ENCODE results near the gene GALNT9. TPM values are rescaled to one million over a fixed set of nuclear protein-coding genes. Genes with fewer than 3 reads are reported as not detected.
A peak's percentile ranks its signal among the peaks of the same experiment; 100 is the strongest.
"Not testable (repeated sequence)": the region's sequence is repeated elsewhere in the genome, so short reads cannot be mapped to it uniquely, and the experiment has no call there.

GALNT9 gene
- polyA plus RNA-seq, 1 donor: 7.3 TPM

DNA sequence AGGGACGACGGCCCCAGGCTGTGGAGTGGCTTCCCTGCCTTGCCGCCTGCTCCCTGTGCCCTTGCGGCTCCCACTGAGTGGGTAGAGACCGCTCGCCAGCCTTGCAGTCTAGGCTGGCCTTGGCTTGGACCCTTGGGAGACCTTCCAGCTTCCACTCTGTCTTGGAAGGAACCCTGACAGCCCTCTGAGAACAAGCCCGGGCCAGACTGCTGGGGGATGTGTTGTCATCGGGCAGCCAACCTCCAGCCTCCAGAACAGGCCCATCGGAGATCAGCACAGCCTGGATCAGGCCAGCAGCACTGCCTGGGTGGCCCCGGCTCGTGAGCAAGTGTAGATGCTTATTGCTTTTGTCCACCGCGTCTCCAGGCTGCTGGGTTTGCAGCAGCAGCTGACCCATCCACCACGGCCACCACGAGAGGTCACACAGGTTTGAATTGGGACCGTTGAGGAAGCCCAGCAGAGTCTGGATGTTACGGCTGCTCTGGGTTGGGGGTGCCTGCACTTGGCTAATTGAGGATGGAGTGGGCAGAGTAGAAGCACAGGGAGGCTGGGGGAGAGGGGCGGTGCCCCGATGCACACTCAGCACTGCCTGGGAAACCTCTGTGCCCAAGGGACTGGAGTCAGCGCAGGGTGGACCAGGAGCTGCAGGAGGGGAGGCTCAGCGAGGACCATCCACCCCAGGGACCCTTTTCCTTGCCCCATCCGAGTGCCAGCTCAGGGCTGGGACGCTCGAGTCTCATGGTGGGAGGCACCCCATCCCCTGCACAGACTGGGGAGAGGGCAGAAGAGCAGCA, 129.7 kb downstream of the GALNT9 start:
- no peak for DNase-seq

DNA sequence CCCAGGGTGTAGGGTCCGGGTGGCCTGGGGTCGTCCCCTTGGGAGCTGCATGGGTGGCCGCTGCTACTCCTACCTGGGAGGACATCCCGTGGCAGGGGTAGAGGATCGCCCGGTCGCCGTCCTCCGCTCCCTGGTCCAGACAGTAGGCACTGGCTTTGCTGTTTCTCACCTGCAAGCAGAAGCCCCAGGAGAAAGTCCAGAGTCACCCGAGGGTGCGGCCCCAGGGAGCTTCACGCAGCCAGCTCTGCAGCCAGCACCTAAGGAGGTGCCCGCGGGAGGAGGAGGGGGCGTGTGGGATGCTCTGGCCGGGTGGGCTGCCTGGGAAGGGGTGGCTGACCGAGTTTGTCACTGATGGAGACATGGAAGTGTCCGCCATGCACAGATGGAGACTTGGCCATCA, 130.3 kb downstream of the GALNT9 start:
- DNase-seq: no peak

DNA sequence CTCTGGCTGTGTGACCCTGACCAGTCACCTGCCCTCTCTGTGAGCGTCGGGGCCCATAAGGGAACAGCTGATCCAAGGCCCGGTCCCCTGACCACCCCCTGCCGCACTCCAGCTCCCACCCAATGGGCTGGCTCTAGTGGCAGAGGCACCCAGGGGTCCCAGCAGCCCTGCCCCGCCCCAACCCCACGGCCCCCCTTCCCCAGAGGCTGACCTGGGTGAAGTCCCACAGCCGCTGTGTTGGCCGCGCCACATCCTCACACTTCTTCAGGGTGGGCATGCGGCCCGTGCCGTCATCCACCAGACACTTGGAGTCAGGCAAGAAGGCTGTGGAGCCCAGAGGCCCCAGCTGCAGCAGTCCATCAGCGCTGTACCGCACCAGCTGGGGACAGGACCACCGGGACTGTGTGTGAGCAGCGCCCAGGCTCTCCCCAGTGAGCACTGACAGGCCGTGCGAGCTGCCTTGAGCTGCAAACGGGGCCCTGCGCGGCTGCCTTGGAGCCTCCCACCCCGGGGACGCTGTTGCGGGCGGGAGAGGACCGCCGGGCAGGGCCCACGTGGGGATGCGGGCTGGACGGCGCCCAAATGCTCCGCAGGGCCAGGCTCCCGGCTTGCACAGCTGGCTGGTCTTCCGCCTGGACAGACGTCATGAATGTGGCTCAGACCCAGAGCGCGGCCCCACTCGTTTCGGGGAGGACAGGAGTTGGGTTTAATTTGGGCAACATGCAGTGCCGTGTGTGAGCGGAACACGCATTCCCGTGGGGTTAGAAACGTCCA, 131.6 kb downstream of the GALNT9 start:
- no peak for DNase-seq

DNA sequence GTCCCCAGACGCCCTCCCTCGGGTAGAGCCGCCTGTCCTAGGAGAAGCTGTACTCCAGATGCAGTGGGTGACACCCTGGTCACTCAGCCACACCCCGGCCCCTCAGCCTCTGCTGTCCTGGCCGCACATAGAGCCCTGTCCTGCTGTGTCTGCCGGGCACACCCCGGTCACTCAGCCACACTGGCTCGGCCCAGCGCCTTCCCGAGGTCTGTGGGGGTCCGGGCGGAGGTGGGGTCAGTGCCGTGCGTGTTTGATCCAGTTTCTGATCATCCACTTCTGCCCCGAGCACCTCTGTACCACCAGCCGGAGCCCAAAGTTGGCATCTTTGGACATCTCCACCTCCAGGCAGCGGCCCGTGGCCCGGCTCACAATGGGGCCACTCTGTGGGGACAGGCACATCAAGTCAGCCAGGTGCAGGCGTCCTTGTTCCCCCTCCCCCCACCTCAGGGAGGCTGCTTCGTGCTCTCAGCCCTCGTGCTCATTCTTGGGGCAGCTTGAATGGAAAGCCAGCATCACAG, 132.5 kb downstream of the GALNT9 start:
- DNase-seq: no peak

DNA sequence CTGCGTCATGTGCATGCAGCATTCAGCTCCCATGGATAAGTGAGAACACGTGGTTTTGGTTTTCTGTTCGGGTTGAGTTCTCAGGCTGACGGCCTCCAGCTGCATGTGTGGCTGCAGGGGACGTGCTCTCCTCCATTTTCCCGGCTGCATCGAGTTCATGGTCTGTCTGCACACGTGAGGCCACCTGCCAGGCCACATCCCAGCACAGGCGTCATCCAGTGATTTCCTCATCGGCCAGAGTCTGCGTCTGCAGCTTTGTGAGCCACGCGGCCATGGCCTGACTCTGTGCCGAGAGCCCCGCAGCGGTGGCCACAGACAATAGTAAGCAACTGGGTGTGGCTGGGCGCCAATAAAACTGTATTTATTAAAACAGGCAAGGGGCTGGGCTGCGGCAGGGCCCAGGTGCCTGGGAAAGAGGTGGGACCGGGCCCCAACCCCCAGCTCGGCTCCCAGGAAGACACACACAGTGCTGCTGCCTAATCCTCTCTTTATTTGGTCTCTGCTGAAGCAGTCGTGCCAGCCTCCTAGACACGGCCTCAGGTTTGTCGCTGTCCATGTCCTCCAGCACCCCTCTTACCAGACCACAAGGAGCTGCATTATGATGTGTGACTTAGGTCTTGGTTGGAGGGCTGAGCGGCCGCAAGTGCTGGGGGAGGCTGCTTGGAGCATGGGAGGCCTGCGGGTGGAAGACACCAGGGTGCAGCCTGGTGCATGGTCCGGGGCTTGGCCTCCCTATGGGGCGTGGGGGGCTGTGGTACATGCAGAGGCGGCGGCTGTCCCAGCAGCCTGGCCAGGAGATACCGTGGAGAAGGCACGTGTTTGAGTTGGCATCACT, 133.1 kb downstream of the GALNT9 start:
- no peak for DNase-seq

DNA sequence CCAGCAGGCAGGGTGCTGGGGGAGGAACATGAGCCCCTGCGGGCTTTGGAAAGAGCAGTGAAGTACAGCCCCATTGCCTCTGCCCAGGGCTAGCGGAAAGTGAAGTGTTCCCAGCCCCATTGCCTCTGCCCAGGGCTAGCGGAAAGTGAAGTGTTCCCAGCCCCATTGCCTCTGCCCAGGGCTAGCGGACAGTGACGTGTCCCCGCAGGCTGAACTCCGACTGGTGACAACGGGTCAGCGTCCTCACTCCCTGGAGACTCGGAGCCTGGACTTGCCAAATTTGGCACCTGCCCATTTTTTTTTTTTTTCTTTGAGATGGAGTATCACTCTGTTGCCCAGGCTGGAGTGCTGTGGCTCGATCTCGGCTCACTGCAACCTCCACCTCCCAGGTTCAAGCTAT, 134.1 kb downstream of the GALNT9 start:
- DNase-seq: not testable (repeated sequence)

DNA sequence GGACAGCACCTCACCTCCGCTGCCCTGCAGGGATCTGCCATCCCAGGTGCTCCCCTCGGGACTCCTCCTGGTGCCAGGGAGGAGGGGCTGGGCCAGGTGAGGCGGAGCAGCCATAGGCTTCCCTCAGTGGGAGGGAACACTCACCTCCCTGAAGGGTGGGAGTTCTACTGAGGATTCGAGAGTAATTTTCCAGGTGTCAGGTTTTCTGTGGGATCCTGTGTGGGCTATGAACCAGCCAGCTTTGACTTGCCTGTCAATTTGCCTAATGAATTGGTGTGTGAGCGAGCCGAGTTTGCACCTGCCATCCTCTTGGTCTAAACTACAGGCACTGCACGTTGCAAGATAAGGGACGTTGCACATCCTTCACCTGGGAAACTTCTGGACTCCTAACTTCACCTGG, 134.8 kb downstream of the GALNT9 start:
- DNase-seq: no peak

DNA sequence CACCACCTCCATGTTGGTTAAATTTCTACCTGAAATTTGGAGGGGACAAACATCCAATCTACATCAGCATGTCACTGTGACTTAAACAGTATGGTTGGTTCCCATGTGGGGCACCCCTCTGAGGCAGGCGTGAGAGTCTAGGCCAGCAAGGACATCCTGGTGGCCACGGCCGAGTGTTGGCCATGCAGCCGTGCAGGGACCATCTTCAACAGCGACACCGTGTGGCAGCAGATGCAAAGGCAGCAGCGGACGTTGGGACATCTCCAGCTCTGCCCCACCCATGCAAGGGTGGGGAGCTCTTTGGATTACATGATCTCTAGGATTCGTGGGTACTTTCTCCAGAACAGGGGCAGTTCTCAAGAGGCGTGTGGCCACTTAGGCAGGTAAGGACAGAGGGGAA, 135.3 kb downstream of the GALNT9 start:
- DNase-seq: no peak

DNA sequence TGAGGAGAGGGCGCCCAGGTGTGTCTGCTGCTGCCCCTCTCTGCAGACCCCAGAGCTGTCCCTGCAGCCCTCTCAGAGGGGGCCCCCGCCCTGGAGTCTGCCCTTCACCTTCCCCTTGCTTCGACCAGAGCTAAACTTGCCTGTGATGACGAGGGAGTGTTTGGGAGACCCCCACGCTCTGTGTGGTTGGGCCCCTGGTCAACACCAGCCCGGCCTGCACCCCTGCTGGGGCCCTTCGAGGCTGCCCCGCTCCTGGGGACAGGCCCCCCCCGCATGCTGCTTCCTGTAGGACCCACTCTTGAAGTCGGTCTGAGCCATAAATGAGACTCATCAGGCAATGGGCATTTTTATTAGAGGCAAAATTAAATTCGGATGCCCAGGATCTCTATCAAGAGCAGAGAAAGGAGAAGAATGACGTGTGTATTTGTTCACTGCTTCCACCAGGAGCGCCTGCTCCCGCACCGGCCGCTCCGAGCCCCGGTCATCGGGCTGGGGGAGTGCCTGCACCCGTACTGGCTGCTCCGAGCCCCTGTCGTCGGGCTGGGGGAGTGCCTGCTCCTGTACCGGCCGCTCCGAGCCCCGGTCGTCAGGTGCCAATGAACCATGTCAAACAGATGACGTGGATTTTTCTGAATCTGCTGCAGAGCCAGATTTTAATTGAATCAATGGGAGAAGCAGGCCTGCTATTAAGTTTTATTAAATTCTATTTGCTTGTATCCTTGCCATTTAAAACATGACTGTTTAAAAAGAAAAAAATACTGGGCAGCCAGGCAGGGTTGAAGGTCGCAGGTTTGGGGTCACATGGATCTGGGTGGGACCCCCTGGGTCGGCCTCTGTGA, 137.5 kb downstream of the GALNT9 start:
- DNase-seq: no peak

DNA sequence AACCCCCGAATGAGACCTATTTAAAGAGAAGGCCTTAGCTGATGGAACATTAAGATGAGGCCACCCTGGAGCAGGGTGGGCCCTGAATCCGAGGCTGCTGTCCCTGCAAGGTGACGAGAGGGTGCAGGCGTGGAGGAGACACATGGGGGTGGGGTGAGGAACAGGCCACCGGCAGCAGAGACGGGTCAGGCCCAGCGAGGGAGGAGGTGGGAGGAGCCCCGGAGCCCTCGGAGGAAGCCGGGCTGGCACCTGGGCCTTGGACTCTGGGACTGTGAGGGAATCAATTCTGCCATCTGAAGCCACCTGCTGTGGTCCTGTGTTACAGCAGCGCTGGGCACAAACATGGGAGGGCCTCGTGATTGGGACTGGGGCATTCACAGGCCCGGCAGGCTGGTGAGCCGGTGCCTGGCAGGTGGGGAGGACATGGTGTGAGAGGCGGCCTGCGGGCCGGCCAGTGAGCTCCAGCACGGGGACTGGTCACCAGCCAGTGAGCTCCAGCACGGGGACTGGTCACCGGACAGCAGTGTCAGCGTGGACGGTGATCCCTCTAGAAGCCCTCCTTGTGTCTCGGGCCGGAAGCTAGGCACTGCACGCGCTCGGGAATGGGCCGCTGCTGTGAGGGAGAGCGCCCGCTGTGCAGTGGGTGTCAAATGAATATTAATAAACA, 138.4 kb downstream of the GALNT9 start:
- DNase-seq: no peak

DNA sequence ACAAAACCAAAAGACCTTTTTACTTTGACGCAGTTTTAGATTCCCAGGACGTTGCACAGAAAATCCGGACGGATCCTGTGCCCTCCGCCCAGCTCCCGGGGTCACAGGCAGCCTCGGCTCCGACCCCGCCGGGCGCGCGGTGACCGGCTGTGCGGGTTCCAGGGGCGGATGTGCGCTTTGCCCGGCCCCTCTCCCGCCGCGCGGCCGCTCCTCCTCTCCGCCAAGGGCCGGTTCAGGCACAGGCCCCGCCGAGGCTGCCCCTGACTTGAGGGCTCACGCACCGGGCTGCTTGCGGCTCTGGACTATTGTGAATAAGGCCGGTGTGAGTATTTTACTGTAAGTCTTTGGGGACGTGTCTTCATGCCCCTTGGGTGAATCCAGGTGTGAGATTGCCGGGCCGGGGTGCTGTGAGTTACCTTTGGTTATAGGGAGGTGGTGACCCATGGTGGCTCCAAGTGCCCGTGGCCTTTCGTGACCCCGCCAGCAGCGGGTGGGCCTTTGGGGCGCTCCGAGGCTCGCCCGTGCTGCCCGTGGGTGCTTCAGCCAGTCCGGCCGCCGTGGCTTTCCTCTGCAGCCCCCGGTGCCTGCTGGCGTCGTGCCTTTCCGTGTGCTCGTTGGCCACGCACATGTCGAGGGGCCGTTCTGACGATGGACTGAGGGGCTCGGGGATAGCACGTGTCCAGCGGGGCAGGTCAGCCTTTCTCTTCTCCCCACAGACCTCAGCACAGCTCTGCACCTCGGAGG, 139.2 kb downstream of the GALNT9 start:
- DNase-seq: no peak

DNA sequence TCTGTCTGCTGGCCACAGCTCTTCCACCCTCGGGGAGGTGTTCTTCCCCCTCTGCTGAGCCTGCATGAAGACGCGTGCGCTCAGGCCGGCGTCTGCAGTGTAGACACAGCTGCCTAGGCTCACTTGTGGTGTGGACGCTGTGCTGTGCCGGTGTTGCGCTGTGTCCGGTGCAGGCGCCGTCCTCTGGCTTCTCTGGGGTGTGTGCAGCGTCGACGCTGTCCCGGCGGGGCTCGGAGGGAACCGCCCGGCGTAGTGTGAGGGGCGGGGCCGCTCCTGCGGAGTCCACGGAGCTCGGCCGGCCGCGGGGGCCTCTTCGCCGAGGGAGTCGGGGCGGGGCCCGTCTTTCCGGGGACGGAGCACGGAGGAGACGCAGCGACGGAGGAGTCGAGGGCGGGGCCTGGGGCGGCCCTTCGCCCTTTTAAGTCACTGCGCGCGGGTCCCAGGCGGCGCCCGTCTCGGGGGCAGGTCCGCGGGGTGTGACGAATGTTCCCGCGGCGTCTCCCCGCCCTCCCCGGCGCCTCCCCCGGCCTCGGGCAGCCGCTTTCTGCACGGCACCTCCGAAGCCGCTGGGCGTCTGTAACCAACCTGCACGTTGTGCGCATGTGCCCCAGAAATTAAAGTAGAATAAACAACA, 139.9 kb downstream of the GALNT9 start:
- DNase-seq: peak; percentile 70

DNA sequence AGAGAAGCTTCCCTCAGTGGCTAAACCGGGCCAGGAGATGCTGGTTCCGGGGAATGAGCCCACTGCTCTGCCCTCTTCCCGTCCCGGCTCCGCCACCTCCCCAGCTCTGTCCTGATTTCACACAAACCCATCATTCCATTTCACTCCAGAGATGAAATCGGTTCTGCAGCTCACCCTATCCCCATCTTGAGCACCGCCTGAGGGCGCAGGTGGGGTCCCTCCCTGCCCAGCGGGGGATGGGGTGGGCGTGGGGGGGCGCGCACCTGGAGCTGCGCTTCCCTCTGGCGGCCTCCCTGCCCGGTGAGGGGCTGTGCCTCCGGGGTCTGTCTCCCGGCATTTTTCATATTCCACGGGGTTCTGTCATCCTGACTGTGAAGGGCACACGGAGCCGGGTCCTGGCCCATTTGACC, 140.5 kb downstream of the GALNT9 start:
- DNase-seq: no peak

DNA sequence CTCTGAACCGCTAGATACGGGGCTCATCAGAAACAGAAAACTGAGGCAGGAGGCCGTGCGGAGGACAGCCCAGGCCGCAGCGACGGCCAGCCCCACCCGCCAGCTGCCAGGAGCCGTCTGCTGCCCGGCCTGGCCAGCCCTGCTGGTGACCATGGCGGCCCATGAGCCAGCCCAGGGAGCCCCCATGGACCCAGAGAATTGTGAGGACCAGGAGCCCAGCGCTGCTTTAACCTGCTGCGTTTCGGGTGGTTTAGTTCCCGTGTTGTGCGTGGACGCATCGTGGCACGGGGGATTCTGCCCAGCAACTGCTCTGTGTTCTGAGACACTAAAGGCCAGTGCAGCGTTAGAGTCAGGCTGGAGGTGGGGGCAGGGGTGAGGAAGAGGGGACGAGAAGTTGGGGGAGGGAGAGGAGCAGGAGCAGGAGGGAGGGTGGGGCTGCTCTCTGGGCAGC, 140.9 kb downstream of the GALNT9 start:
- no peak for DNase-seq

DNA sequence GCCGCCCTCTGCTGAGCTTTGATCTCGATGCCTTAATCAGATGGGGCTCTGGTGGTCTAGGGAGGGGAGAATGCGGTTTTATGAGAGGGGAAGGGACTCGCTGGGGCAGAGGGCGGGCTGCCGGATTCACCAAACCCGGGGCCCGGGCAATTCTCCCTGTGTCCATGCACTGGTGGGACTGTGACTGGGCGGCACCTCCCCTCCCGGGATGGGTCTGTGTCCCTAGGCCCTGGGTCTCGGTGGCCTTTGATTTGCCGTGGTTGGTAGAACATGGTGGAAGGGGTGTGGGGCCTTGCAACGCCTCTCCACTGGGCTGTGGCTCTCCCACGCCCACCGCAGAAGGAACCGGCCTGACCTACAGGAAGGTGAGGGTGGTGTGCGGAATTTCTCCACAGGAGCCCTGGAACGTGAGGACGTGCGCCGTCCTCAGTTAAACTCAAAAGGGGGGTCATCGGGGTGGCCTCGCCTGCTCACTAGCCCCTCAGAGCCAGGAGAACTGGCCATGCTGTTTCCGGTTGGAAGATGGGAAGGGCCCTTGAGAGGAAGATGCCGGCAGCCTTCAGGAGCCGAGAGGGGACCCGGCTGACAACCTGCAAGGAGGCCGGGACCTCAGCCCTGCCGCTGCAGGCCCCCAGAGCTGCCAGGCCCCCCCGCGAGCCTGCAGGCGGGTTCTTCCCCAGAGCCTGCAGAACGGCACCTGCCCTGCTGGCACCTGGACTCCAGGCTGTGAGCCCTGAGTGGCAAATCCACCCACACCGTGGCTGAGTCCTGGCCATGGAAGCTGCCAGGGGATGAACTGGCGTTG, 141.5 kb downstream of the GALNT9 start:
- no peak for DNase-seq

DNA sequence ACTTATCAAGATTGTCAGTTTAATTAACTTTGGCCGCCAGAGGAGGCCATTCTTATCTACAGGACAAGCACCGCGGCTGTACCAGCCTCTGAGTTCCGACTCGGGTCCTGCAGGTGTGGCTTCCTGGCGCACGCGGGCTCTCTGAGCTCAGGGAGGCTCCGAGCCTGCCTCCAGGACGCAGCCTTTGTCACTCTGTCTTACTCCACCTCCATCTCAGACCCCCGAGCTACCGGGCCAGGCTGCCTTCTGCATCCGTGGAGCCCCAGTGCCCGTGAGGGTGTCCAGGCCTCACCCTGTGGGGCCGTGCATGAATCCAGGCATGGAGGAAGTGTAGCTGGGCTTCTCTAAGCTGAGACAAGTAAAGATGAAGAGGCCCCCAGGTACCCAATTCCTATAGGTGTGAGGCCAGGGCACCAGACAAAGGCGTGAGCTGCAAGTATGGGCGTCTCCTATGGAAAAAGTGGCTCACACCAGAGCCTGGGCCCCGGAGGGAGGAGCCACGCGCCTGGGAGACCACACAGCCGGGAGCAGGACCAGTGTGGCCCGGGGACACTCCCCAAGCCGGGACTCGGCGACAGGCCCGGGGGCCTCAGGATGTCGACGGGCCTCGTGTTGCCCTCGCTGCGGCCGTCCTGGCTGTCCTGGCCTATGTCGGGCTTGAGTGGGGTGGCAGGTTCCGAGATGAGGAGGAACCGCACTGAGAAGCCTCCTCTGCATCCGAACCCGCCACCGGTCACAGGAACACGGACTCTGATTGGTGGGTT, 142.3 kb downstream of the GALNT9 start:
- no peak for DNase-seq

DNA sequence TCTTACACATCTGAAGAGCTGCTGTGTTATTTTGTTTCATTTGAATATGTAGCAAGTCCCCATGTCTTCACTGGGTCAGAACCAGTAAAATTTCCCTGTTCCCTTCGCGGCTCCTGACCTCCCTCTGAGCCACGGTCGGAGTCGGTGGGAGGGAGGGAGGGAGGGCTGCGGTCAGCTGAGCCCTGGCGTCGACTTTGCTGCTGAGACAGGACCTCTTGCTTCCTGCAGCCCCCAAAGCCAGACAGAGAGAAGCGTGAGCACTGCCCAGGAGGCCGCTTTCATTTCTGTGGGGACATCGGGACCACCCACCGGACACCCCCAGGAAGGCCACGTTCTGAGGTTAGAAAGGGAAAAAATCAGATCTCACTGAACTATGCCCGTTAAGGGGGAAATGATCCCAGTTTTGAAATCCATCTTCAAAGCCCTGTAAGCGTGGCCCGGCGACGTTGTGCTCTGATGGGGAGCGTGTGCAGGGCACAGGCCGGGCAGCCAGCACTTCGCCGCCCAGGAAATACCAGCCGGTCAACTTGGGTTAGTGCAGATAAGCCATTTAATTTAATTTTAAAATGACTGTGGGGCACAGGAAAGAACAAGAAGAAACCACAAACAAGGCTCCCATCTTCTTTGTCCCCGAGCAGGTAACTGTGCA, 143.1 kb downstream of the GALNT9 start:
- DNase-seq: no peak
